ENCODE results near the gene NRXN3. TPM values are rescaled to one million over a fixed set of nuclear protein-coding genes. Genes with fewer than 3 reads are reported as not detected.

The NRXN3 gene
- total RNA-seq, 1 donor from 2014 or later = 18.0 TPM

DNA sequence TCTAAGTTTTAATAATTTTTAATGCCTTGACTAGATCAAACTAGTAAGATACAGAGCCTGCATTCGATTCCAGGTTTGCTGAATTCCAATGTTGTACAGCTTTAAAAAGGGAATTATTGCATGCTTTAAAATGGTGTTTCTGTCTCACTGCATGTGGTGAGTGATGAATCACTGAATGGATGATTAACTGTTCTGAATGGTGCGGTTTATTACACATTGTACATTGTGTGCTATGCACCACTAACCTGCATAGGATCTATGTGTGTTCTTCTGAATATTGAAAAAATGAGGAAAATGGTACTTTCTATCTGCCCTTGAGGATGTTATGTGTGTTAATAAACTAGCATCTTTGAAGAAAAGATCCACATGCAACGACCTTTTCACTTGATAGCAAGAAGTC, 231.7 kb downstream of the NRXN3 start:
- no peak overlapping the region for H3K4me2 ChIP-seq (ENCODE audit: low read length)
- H3K27me3 ChIP-seq (ENCODE audit: insufficient read depth, low read length) = no peaks in the 10 kb centered on the region
- no peaks in the 10 kb centered on the region for H3K9me3 Mint-ChIP-seq (ENCODE audit: unreplicated experiment)
- no peaks in the 10 kb centered on the region for H3K9me3 ChIP-seq (ENCODE audit: insufficient read depth, low read depth, low read length)
- no peak overlapping the region for H3K4me3 Mint-ChIP-seq (ENCODE audit: unreplicated experiment)
- no peak overlapping the region for H3K4me3 ChIP-seq (ENCODE audit: insufficient read depth, low read depth, low read length)
- H3K9ac ChIP-seq (ENCODE audit: low read length) = no peak overlapping the region
- no peaks in the 10 kb centered on the region for H3K79me2 ChIP-seq (ENCODE audit: insufficient read depth, low read length)
- peaks cover 3% of the 10 kb centered on the region for H3K27me3 Mint-ChIP-seq (ENCODE audit: low read depth, unreplicated experiment)
- no peak for FAIRE-seq
- TF ChIP-seq EZH2 (IDR thresholded peaks at IDR 0.05; ENCODE audit: insufficient read depth, low read length) = no peak
- TF ChIP-seq, protein P1, sequence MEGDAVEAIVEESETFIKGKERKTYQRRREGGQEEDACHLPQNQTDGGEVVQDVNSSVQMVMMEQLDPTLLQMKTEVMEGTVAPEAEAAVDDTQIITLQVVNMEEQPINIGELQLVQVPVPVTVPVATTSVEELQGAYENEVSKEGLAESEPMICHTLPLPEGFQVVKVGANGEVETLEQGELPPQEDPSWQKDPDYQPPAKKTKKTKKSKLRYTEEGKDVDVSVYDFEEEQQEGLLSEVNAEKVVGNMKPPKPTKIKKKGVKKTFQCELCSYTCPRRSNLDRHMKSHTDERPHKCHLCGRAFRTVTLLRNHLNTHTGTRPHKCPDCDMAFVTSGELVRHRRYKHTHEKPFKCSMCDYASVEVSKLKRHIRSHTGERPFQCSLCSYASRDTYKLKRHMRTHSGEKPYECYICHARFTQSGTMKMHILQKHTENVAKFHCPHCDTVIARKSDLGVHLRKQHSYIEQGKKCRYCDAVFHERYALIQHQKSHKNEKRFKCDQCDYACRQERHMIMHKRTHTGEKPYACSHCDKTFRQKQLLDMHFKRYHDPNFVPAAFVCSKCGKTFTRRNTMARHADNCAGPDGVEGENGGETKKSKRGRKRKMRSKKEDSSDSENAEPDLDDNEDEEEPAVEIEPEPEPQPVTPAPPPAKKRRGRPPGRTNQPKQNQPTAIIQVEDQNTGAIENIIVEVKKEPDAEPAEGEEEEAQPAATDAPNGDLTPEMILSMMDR (IDR thresholded peaks at IDR 0.05; ENCODE audit: insufficient read depth, low read depth, low read length) = no peak
- H3K4me1 ChIP-seq (ENCODE audit: insufficient read depth, low read length) = peaks cover 14% of the 10 kb centered on the region
- peaks cover 37% of the 10 kb centered on the region for H3K4me1 Mint-ChIP-seq (ENCODE audit: low read depth, unreplicated experiment)
- H3K36me3 Mint-ChIP-seq (ENCODE audit: low read depth, unreplicated experiment) = no peaks in the 10 kb centered on the region
- peak; percentile 22 for DNase-seq (ENCODE audit: low read depth)
- H4K20me1 ChIP-seq (ENCODE audit: insufficient read depth, low read length) = no peaks in the 10 kb centered on the region
- H2AFZ ChIP-seq (ENCODE audit: low read depth, low read length) = no peak overlapping the region
- H3K27ac ChIP-seq (ENCODE audit: low read depth, low read length) = no peak overlapping the region
- no peaks in the 10 kb centered on the region for H3K36me3 ChIP-seq (ENCODE audit: insufficient read depth, low read length)
- no peak overlapping the region for H3K27ac Mint-ChIP-seq (ENCODE audit: unreplicated experiment)

DNA sequence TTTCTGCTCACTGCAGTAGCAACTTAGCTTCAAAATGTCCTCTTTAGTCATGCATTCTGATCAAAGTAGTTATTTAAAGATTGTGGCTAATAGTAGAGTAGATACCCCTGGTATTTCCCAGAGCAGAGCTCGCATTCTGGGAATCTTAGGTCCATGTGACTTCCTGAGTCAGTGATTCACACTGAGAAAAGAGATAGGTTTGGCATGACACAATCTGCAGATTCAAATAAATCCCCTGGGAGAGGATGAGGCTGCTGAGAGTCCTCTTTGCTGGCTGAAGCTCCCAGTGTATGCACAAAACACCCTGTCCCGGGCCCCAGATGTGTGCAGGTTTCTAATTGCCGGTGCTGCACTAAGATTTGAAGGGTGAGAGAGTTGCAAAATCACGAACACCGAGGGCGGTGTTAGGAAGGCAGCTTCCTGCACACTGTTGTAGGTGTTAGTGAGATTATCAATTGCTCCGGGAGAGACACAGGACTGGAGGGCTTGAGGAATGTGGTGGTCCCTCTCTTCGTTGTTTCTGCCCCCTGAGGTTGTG, 233.2 kb downstream of the NRXN3 start:
- Mint-ChIP-seq H3K27me3 (ENCODE audit: low read depth, unreplicated experiment) (peaks cover 3% of the 10 kb centered on the region), H3K36me3 (ENCODE audit: low read depth, unreplicated experiment) (no peaks in the 10 kb centered on the region), H3K4me1 (ENCODE audit: low read depth, unreplicated experiment) (peaks cover 37% of the 10 kb centered on the region), H3K9me3 (ENCODE audit: unreplicated experiment) (no peaks in the 10 kb centered on the region), H3K4me3 (ENCODE audit: unreplicated experiment) (peak overlapping the region; percentile 61), H3K27ac (ENCODE audit: unreplicated experiment) (peak overlapping the region; percentile 59)
- no peaks in the 10 kb centered on the region for H4K20me1 ChIP-seq (ENCODE audit: insufficient read depth, low read length)
- no peaks in the 10 kb centered on the region for H3K36me3 ChIP-seq (ENCODE audit: insufficient read depth, low read length)
- no peak overlapping the region for H3K4me3 ChIP-seq (ENCODE audit: insufficient read depth, low read depth, low read length)
- no peak overlapping the region for H2AFZ ChIP-seq (ENCODE audit: low read depth, low read length)
- peaks cover 14% of the 10 kb centered on the region for H3K4me1 ChIP-seq (ENCODE audit: insufficient read depth, low read length)
- H3K79me2 ChIP-seq (ENCODE audit: insufficient read depth, low read length) = no peaks in the 10 kb centered on the region
- H3K27me3 ChIP-seq (ENCODE audit: insufficient read depth, low read length) = no peaks in the 10 kb centered on the region
- FAIRE-seq = no peak
- TF ChIP-seq, protein P1 (IDR thresholded peaks at IDR 0.05; ENCODE audit: insufficient read depth, low read depth, low read length) = no peak
- no peak for TF ChIP-seq EZH2 (IDR thresholded peaks at IDR 0.05; ENCODE audit: insufficient read depth, low read length)
- peak; percentile 71 for DNase-seq (ENCODE audit: low read depth)
- peak overlapping the region; percentile 32 for H3K9ac ChIP-seq (ENCODE audit: low read length)
- no peaks in the 10 kb centered on the region for H3K9me3 ChIP-seq (ENCODE audit: insufficient read depth, low read depth, low read length)
- H3K4me2 ChIP-seq (ENCODE audit: low read length) = peak overlapping the region; percentile 75
- peak overlapping the region; percentile 52 for H3K27ac ChIP-seq (ENCODE audit: low read depth, low read length)

DNA sequence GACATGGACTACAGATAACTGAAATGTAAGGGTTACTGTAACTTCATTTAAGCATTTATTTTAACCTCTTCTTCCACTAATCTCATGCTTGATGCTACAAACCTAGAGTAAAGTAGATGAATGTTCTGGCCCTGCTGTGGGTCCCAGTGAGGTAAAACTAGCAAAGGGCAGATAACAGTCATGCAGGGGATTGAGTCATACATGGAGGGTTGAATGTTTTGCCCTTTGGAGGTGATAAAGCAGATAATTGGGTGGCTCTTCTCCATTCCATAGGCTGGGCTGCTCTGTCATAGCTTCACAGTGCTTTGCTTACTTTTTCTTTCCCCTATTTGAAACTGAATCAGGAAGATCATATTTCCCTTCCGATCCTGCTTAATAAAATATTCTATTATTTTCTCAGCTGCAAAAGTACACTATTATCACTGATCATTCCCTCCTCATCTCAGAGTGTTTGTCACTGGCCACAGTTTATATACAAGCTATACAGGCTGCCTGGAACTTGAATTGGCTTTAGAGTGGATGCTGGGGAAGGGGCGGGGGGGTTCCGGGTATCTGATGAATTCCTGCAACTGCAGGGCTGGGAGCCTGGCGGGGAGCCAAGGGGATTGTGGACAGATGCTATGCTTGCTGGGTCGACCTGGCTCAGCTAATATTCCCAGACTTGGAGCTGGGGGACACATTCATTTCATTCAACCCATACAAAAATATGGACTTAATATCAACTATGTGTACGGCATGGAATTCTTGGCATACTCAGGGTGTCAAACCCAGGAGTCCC, 235.1 kb downstream of the NRXN3 start:
- Histone ChIP-seq H3K27ac (ENCODE audit: low read depth, low read length) (no peak overlapping the region), H2AFZ (ENCODE audit: low read depth, low read length) (no peak overlapping the region), H3K4me2 (ENCODE audit: low read length) (no peak overlapping the region), H3K79me2 (ENCODE audit: insufficient read depth, low read length) (no peaks in the 10 kb centered on the region), H3K9me3 (ENCODE audit: insufficient read depth, low read depth, low read length) (no peaks in the 10 kb centered on the region), H4K20me1 (ENCODE audit: insufficient read depth, low read length) (no peaks in the 10 kb centered on the region), H3K36me3 (ENCODE audit: insufficient read depth, low read length) (no peaks in the 10 kb centered on the region), H3K4me1 (ENCODE audit: insufficient read depth, low read length) (peaks cover 14% of the 10 kb centered on the region), H3K4me3 (ENCODE audit: insufficient read depth, low read depth, low read length) (no peak overlapping the region), H3K27me3 (ENCODE audit: insufficient read depth, low read length) (no peaks in the 10 kb centered on the region), H3K9ac (ENCODE audit: low read length) (no peak overlapping the region)
- Mint-ChIP-seq H3K27ac (ENCODE audit: unreplicated experiment) (no peak overlapping the region), H3K9me3 (ENCODE audit: unreplicated experiment) (peaks cover 2% of the 10 kb centered on the region), H3K36me3 (ENCODE audit: low read depth, unreplicated experiment) (no peaks in the 10 kb centered on the region), H3K4me3 (ENCODE audit: unreplicated experiment) (peak overlapping the region; percentile 4), H3K4me1 (ENCODE audit: low read depth, unreplicated experiment) (peaks cover 37% of the 10 kb centered on the region), H3K27me3 (ENCODE audit: low read depth, unreplicated experiment) (peaks cover 5% of the 10 kb centered on the region)
- no peak for DNase-seq (ENCODE audit: low read depth)
- TF ChIP-seq, protein P1 (IDR thresholded peaks at IDR 0.05; ENCODE audit: insufficient read depth, low read depth, low read length) = no peak
- TF ChIP-seq EZH2 (IDR thresholded peaks at IDR 0.05; ENCODE audit: insufficient read depth, low read length) = no peak
- no peak for FAIRE-seq

Measured in astrocyte (in vitro differentiated cells and primary cell).